ENCODE data around the gene HOXD12. TPM values are rescaled to one million over a fixed set of nuclear protein-coding genes. Genes with fewer than 3 reads are reported as not detected.
A peak's percentile ranks its signal among the peaks of the same experiment; 100 is the strongest.

HOXD12 gene
- total RNA-seq, 2 experiments from 2014 or later, result not detected

DNA sequence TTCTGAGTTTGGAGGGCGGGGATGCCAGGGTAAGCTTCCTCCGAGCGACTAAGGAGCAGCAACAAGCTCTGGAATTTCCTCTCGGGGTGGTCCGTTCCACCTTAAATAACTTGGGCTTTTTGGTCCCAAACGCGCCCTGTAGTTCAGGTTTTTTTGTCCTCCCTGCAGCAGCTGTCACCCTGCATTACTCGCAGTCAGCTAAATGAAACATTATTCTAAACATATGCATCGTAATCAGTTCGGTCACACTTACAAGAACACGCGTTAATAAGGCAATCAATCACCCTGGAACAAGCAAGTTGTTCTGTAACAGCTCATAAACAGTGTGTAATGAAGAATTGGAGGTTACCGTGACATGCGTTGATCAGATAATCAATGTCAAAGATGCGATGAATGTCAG lies 24.1 kb upstream of the HOXD12 start:
- no peak for DNase-seq
- peaks cover 80% of the 10 kb centered on the region for H3K27me3 Mint-ChIP-seq
- POLR2A ChIA-PET, result no interaction called here
- CTCF ChIA-PET, result interaction anchor here (1.2 to 1.6 kb wide), 3 partner anchors 57 to 83 kb away, joined by 3 to 4 read pairs (median 4); no protein-coding TSS in a partner anchor
- no peak overlapping the region for H3K27ac Mint-ChIP-seq
- peaks cover 5% of the 10 kb centered on the region for H3K9me3 Mint-ChIP-seq
- H3K36me3 Mint-ChIP-seq (ENCODE audit: low read depth), result peaks cover 3% of the 10 kb centered on the region
- H3K4me1 Mint-ChIP-seq, result peaks cover 6% of the 10 kb centered on the region
- no peak overlapping the region for H3K4me3 Mint-ChIP-seq

- peaks cover 5% of the 10 kb centered on the region for H3K9me3 Mint-ChIP-seq
- H3K27ac Mint-ChIP-seq, result no peak overlapping the region
- ChIA-PET POLR2A (no interaction called here), CTCF (interaction anchor here (1.6 kb wide), 1 partner anchor 57 kb away, joined by 4 read pairs; no protein-coding TSS in a partner anchor)
- peaks cover 81% of the 10 kb centered on the region for H3K27me3 Mint-ChIP-seq
- no peak overlapping the region for H3K4me3 Mint-ChIP-seq
- DNase-seq, result no peak
- peaks cover 7% of the 10 kb centered on the region for H3K4me1 Mint-ChIP-seq
- H3K36me3 Mint-ChIP-seq (ENCODE audit: low read depth), result peaks cover 3% of the 10 kb centered on the region
Measured at GRCh38 chr2:176076063-176076462, 23.5 kb upstream of the HOXD12 start.

DNA sequence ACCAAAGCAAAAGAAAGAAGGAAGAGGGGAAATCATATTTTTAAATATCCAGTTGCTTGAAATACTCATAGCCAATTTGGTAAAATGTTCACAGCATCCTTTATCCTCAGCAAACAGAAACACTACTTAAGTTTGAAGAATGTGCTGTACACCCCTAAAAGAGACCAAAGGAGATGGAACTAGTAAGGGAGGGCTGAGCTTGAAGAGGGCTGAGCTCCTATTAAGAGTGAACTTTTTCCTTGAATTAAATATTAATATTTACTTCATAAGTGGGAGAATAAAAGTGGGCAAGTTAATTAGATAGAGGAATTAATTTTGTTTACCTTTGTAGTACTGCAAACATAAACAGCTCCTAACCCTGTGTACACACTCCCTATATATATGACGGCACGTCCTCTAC lies 22.8 kb upstream of the HOXD12 start:
- no peak for DNase-seq
- H3K4me1 Mint-ChIP-seq, result peaks cover 10% of the 10 kb centered on the region
- no peak overlapping the region for H3K27ac Mint-ChIP-seq
- peaks cover 5% of the 10 kb centered on the region for H3K9me3 Mint-ChIP-seq
- H3K27me3 Mint-ChIP-seq, result peaks cover 80% of the 10 kb centered on the region
- H3K36me3 Mint-ChIP-seq (ENCODE audit: low read depth), result peaks cover 3% of the 10 kb centered on the region
- ChIA-PET POLR2A (no interaction called here), CTCF (interaction anchor here (0.7 kb wide), 1 partner anchor 377 kb away, joined by 3 read pairs; no protein-coding TSS in a partner anchor)
- H3K4me3 Mint-ChIP-seq, result no peak overlapping the region

DNA sequence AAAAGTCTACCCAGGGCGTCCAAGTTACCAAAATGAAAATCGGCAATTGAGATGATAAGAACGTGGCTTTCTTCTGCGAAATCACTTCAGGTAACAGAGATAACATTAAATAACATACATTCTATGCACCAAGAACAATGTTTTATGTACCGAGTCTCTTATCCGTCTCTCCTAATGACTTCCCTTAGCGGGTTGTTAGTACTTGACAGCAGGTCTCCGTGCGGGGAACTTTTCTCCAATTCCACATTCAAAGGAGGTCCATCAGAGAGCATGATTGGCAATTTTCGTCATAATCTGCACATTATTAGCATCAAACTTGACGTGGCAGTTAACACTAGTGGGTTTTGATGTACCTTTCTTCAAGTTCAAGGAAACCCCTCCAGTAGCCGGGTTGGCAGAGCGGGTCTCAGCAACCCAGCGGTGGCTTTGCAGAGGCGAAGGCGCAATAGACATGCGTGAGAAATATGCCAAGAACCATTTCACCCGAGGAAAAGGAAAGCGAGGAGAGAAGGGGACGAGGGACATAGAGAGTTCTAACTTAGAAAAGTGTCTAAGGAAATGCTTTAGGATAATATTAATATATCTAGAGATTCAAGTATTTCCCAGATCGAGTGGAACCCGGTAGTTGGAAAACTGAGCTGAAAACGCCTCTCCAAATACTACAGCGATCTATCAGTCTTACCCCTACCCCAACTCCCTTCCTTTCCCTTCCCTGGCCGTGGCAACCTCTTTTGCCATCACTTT lies 20.9 kb upstream of the HOXD12 start:
- ChIA-PET POLR2A (no interaction called here), CTCF (interaction anchor here (0.9 to 1.8 kb wide), 2 partner anchors 53 to 83 kb away, joined by 3 to 4 read pairs; no protein-coding TSS in a partner anchor)
- peak overlapping the region; percentile 79 for H3K27ac Mint-ChIP-seq
- no peak for DNase-seq
- H3K4me1 Mint-ChIP-seq, result peaks cover 10% of the 10 kb centered on the region
- peak overlapping the region; percentile 51 for H3K4me3 Mint-ChIP-seq
- peaks cover 79% of the 10 kb centered on the region for H3K27me3 Mint-ChIP-seq
- H3K9me3 Mint-ChIP-seq, result peaks cover 5% of the 10 kb centered on the region
- peaks cover 3% of the 10 kb centered on the region for H3K36me3 Mint-ChIP-seq (ENCODE audit: low read depth)

GRCh38 chr2:176079285-176079830 lies 20.2 kb upstream of the HOXD12 start:
- POLR2A ChIA-PET, result no interaction called here
- Mint-ChIP-seq H3K36me3 (ENCODE audit: low read depth) (peaks cover 3% of the 10 kb centered on the region), H3K4me1 (peaks cover 10% of the 10 kb centered on the region), H3K27me3 (peaks cover 81% of the 10 kb centered on the region), H3K27ac (peak overlapping the region; percentile 79), H3K9me3 (peaks cover 5% of the 10 kb centered on the region), H3K4me3 (peak overlapping the region; percentile 51)
- no peak for DNase-seq
- CTCF ChIA-PET, result interaction anchor here (0.9 to 1.8 kb wide), 2 partner anchors 52 to 82 kb away, joined by 3 to 4 read pairs; no protein-coding TSS in a partner anchor

DNA sequence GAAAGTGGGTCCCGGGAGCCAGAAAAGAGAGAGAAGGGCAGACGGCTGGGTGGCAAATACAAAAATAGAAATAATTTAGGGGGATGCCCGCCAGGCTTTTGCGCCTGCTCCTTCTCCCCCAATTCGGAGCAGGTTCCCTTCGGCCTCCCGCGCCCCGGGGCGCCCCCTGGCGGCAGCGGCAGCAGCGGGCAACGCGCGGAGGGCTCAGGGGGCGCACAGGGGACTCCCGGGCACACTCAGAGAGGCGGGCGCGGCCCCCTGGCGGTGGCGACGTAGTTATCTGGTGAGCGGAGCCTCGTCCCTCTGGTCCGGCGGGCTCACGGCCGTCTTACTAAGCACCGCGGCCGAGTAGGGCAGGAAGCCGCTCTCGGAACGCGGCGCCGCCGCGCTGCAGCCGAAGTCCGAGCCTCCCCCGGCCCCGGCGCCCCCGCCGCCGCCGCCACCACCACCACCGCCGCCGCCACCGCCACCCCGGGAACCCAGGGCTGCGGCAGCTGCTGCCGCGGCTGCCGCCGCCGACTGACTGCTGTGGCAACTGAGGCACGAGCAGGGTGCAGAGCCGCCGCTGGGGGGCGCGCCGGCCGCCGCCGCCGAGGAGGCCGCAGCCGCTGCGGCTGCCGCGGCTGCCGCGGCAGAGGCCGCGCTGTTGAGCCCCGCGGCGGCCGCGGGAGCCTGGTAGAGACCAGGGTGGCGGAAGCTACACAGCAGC lies 19.6 kb upstream of the HOXD12 start:
- Mint-ChIP-seq H3K4me1 (peaks cover 10% of the 10 kb centered on the region), H3K9me3 (peaks cover 5% of the 10 kb centered on the region), H3K4me3 (peak overlapping the region; percentile 51), H3K27me3 (peaks cover 81% of the 10 kb centered on the region), H3K36me3 (ENCODE audit: low read depth) (peaks cover 3% of the 10 kb centered on the region), H3K27ac (peak overlapping the region; percentile 79)
- POLR2A ChIA-PET, result no interaction called here
- no peak for DNase-seq
- CTCF ChIA-PET, result interaction anchor here (0.9 to 2.2 kb wide), 6 partner anchors 15 to 82 kb away, joined by 3 to 6 read pairs (median 4); no protein-coding TSS in a partner anchor

DNA sequence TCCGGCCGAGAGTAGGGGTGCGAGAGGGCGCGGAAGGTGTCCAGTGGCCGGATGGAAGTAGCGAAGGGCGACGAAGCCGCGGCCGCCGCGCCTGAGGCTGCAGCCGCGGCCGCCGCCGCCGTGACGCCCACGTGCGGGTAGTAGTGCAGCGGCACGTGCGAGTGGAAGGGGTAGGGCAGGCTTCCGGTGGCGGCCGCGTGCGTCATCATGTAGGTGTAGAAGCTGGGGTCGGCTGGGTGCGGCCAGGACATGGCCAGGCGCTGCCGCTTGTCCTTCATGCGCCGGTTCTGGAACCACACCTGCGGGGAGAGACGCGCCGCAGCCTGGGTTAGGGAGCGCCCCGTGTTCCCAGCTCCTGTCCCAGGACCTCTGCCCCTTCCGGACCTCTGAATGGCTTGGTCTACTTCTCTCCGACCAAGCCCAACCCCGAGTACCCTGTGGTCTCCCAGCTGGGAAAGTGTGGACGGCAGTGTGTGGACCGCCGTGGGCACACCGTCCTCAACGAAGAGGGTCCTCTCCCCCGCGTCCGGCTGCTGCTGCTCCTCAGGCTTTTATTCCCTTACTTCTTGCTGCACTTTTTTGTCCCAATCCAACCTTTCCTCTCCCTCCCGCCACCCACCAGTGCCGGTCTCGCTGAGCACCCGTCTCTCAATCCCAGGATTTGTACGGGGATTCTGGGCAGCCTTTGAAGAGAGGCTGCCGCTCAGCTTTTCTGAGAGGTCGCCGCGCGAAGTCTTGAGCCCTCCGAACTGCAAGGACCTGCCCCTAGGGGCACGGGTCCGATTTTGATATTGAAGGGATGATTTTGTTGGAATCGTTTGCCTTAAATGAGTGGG lies 18.8 kb upstream of the HOXD12 start:
- H3K27ac Mint-ChIP-seq, result peak overlapping the region; percentile 73
- peaks cover 10% of the 10 kb centered on the region for H3K4me1 Mint-ChIP-seq
- ChIA-PET POLR2A (no interaction called here), CTCF (interaction anchor here (1.0 to 2.2 kb wide), 4 partner anchors 16 to 81 kb away, joined by 4 to 6 read pairs (median 5); no protein-coding TSS in a partner anchor)
- H3K9me3 Mint-ChIP-seq, result peaks cover 5% of the 10 kb centered on the region
- H3K27me3 Mint-ChIP-seq, result peaks cover 82% of the 10 kb centered on the region
- DNase-seq, result no peak
- H3K4me3 Mint-ChIP-seq, result peak overlapping the region; percentile 30
- H3K36me3 Mint-ChIP-seq (ENCODE audit: low read depth), result peaks cover 3% of the 10 kb centered on the region

DNA sequence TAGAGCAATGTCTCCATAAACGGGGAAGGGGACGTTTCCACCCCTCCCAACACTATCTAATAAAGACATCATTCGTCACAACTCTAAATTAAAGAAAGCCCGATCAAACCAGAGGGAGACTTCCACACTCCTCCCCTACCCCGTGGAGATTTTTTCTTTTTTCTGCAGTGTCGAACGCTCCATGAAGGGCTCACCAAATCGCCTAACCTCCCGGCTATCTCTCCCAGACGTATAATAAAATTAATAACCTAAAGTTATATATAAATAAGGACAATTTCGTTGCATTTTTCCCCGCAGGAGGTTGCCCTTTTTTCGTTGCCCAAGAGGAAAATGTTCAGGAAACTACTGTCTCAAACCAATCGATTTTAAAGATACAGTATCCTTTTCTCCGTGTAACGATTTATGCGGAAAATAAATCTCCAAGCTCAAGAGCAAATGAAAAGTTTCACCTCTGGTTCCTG lies 18.2 kb upstream of the HOXD12 start:
- ChIA-PET POLR2A (no interaction called here), CTCF (interaction anchor here (1.2 to 2.2 kb wide), 5 partner anchors 16 to 81 kb away, joined by 3 to 6 read pairs (median 6); no protein-coding TSS in a partner anchor)
- peaks cover 10% of the 10 kb centered on the region for H3K4me1 Mint-ChIP-seq
- DNase-seq, result no peak
- H3K9me3 Mint-ChIP-seq, result peaks cover 5% of the 10 kb centered on the region
- H3K36me3 Mint-ChIP-seq (ENCODE audit: low read depth), result peaks cover 3% of the 10 kb centered on the region
- peaks cover 80% of the 10 kb centered on the region for H3K27me3 Mint-ChIP-seq
- H3K27ac Mint-ChIP-seq, result peak overlapping the region; percentile 73
- H3K4me3 Mint-ChIP-seq, result peak overlapping the region; percentile 30

- Mint-ChIP-seq H3K27me3 (peaks cover 82% of the 10 kb centered on the region), H3K9me3 (peaks cover 5% of the 10 kb centered on the region), H3K36me3 (ENCODE audit: low read depth) (peaks cover 6% of the 10 kb centered on the region), H3K4me3 (peak overlapping the region; percentile 10), H3K4me1 (peaks cover 10% of the 10 kb centered on the region), H3K27ac (peak overlapping the region; percentile 73)
- no peak for DNase-seq
- ChIA-PET POLR2A (no interaction called here), CTCF (interaction anchor here (0.8 to 2.2 kb wide), 5 partner anchors 13 to 50 kb away, joined by 3 to 6 read pairs (median 3); no protein-coding TSS in a partner anchor)
Measured at GRCh38 chr2:176081837-176082524, 17.6 kb upstream of the HOXD12 start.

DNA sequence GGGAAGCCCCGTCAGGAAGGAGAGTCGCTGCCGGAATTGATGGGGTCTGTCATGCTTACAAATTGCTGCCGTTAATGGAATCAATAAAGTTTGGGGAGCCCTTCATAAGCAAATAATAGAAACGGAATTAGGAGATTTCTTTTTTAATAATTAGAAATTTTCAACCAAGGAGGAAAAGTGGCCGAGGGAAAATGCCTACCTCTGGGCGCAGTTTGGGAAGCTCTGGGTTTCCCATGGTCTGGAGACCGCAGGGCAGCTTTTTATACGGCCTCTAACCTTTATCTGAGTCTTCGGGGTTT lies 17.1 kb upstream of the HOXD12 start:
- ChIA-PET POLR2A (no interaction called here), CTCF (interaction anchor here (0.8 to 1.9 kb wide), 5 partner anchors 10 to 49 kb away, joined by 3 to 6 read pairs (median 3); no protein-coding TSS in a partner anchor)
- H3K4me1 Mint-ChIP-seq, result peaks cover 10% of the 10 kb centered on the region
- DNase-seq, result no peak
- peaks cover 83% of the 10 kb centered on the region for H3K27me3 Mint-ChIP-seq
- peak overlapping the region; percentile 62 for H3K27ac Mint-ChIP-seq
- H3K4me3 Mint-ChIP-seq, result peak overlapping the region; percentile 40
- peaks cover 6% of the 10 kb centered on the region for H3K36me3 Mint-ChIP-seq (ENCODE audit: low read depth)
- H3K9me3 Mint-ChIP-seq, result peaks cover 5% of the 10 kb centered on the region

DNA sequence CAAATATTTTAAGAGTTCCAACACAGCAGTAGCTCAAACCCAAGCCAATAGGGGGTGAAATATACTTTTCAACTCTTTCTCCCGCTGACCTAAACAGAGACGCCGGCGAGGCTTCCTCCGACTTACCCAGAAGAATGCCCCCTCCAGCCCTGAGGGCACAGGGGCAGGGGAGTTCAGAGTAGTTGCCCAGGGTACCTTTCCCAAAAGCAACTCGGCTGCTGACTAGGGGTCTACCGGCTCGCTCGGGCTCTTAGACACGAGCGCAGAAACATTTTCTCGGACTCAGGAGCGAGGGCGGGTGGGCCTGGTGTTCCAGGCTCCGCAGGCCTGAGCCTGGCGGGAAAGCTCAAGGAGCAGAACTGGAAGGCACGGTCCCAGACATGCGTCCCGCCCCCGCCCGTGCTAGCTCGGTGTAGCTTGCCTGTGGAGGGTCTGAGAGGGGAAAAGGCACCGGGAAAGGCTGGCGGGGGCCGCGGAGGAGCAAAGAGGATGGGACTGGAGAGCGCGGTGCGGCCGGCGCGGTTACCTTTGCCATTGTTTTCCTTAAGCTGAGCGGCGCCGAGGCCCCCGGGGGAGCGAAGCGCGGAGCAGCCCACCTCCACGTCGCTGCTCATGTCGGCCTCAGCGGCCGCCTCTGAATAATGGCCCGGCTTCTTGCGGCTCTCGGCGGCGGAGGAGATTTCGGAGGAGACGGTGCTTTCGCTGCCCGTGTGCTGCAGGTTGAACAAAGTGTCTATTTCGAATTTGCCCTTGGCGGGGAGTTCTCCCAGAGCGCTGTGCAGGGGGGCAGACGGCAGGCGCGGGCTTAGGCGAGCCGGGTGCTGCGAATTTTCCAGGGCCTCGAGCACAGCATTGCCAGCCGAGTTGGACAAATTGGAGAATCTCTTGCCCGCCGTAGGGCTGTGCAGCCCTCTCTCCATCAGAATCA lies 16.5 kb upstream of the HOXD12 start:
- H3K36me3 Mint-ChIP-seq (ENCODE audit: low read depth), result peaks cover 6% of the 10 kb centered on the region

More for the DNA sequence above, 16.5 kb upstream of the HOXD12 start:
- CTCF ChIA-PET, result interaction anchor here (0.8 to 1.9 kb wide), 4 partner anchors 11 to 49 kb away, joined by 3 to 6 read pairs (median 3); no protein-coding TSS in a partner anchor
- POLR2A ChIA-PET, result no interaction called here
- DNase-seq, result no peak
- Mint-ChIP-seq H3K27ac (peak overlapping the region; percentile 78), H3K4me1 (peaks cover 10% of the 10 kb centered on the region), H3K27me3 (peaks cover 89% of the 10 kb centered on the region), H3K9me3 (peaks cover 5% of the 10 kb centered on the region), H3K4me3 (peak overlapping the region; percentile 58)

Measured in activated CD4-positive, alpha-beta T cell treated with anti-CD3 and anti-CD28 coated beads, Interleukin-2, amount 10 ng/mL, durations not matched to agents 7 days and 5 days (primary cell).